ENCODE results near the gene RPL22.

The RPL22 gene

GRCh38 chr1:6223617-6224016, 24.2 kb upstream of the RPL22 start:
- TF ChIP-seq CTCF (conservative IDR thresholded peaks at IDR 0.05): no peak
- no peak overlapping the region for H3K27ac ChIP-seq

GRCh38 chr1:6222636-6223035, 23.2 kb upstream of the RPL22 start:
- no peak overlapping the region for H3K27ac ChIP-seq
- TF ChIP-seq CTCF (conservative IDR thresholded peaks at IDR 0.05) (no peak), ZFX (IDR thresholded peaks at IDR 0.05) (no peak)

GRCh38 chr1:6221210-6221784, 21.9 kb upstream of the RPL22 start:
- TF ChIP-seq CTCF (conservative IDR thresholded peaks at IDR 0.05) (no peak), ZFX (IDR thresholded peaks at IDR 0.05) (no peak)
- H3K27ac ChIP-seq: no peak overlapping the region

GRCh38 chr1:6220236-6220635, 20.8 kb upstream of the RPL22 start:
- TF ChIP-seq ZFX (IDR thresholded peaks at IDR 0.05) (no peak), CTCF (conservative IDR thresholded peaks at IDR 0.05) (no peak)
- H3K27ac ChIP-seq: peak overlapping the region; percentile 12

- H3K27ac ChIP-seq: peak overlapping the region; percentile 12
Observed at GRCh38 chr1:6219641-6220040, 20.2 kb upstream of the RPL22 start.

- no peak for TF ChIP-seq CTCF (conservative IDR thresholded peaks at IDR 0.05)
- H3K27ac ChIP-seq: no peak overlapping the region
Observed at GRCh38 chr1:6218375-6219164, 19.2 kb upstream of the RPL22 start.

- H3K27ac ChIP-seq: no peak overlapping the region
- TF ChIP-seq ZFX (IDR thresholded peaks at IDR 0.05) (no peak), CTCF (conservative IDR thresholded peaks at IDR 0.05) (no peak)
Observed at GRCh38 chr1:6212193-6212959, 13.0 kb upstream of the RPL22 start.
